Central memory CD8-positive, alpha-beta T cell (primary cell): ENCODE results near the gene NFASC.

Experiments used
- ATAC-seq: fragments of 150-1000 bp; cut with Tn5 transposase; replicated peaks from 2 replicates; pipeline ENCODE4 v1.10.0; 2022; ENCODE audit warnings: mild to moderate bottlenecking, moderate FRiP score, moderate number of reproducible peaks; ENCODE audit not compliant: poor library complexity, severe bottlenecking; ENCODE audit errors: extremely low read depth
- DNase-seq, 2 donors: peaks; one replicate each; pipeline ENCODE4 v3.0.0; 2021; ENCODE audit warnings: low spot score in 2 of 2
- H3K27ac Mint-ChIP-seq: one replicate; pipeline ENCODE4 v1.8.0; 2022; ENCODE audit warnings: low read depth, mild to moderate bottlenecking, moderate library complexity, mixed read lengths
- H3K27me3 Mint-ChIP-seq: one replicate; pipeline ENCODE4 v1.8.0; 2022; ENCODE audit warnings: mixed read lengths
- H3K36me3 Mint-ChIP-seq: one replicate; pipeline ENCODE4 v1.8.0; 2022; ENCODE audit warnings: mild to moderate bottlenecking, moderate library complexity, mixed read lengths; ENCODE audit not compliant: insufficient read depth
- H3K4me1 Mint-ChIP-seq: one replicate; pipeline ENCODE4 v1.8.0; 2022; ENCODE audit warnings: mixed read lengths
- H3K4me3 Mint-ChIP-seq: one replicate; pipeline ENCODE4 v1.8.0; 2022; ENCODE audit warnings: mild to moderate bottlenecking, moderate library complexity, mixed read lengths
- H3K9me3 Mint-ChIP-seq: one replicate; pipeline ENCODE4 v1.8.0; 2022; ENCODE audit warnings: mixed read lengths

NFASC gene

GRCh38 chr1:205064741-205065316, 194.2 kb downstream of the NFASC start:
- Mint-ChIP-seq H3K36me3 (peaks cover 1% of the 10 kb centered on the region), H3K4me1 (peaks cover 6% of the 10 kb centered on the region), H3K4me3 (no peak overlapping the region), H3K9me3 (no peaks in the 10 kb centered on the region), H3K27ac (no peak overlapping the region), H3K27me3 (peaks cover 11% of the 10 kb centered on the region)
- no peak for DNase-seq
- no peak for ATAC-seq

- DNase-seq (no peak), ATAC-seq (no peak)
- Mint-ChIP-seq H3K9me3 (no peaks in the 10 kb centered on the region), H3K27me3 (peaks cover 11% of the 10 kb centered on the region), H3K27ac (no peak overlapping the region), H3K4me3 (no peak overlapping the region), H3K36me3 (peaks cover under 1% of the 10 kb centered on the region), H3K4me1 (peaks cover 6% of the 10 kb centered on the region)
These were observed 195.0 kb downstream of the NFASC start for GRCh38 chr1:205065666-205066065.

- DNase-seq: no peak
- Mint-ChIP-seq H3K4me3 (no peak overlapping the region), H3K9me3 (no peaks in the 10 kb centered on the region), H3K27ac (no peak overlapping the region), H3K36me3 (no peaks in the 10 kb centered on the region), H3K27me3 (peaks cover 11% of the 10 kb centered on the region), H3K4me1 (peaks cover 6% of the 10 kb centered on the region)
- no peak for ATAC-seq
These were observed 195.6 kb downstream of the NFASC start for GRCh38 chr1:205066141-205066818.

GRCh38 chr1:205067031-205067430, 196.4 kb downstream of the NFASC start:
- no peaks in the 10 kb centered on the region for H3K4me1 Mint-ChIP-seq
- H3K27ac Mint-ChIP-seq: no peak overlapping the region
- H3K27me3 Mint-ChIP-seq: peaks cover 11% of the 10 kb centered on the region
- no peaks in the 10 kb centered on the region for H3K36me3 Mint-ChIP-seq
- no peaks in the 10 kb centered on the region for H3K9me3 Mint-ChIP-seq
- no peak for ATAC-seq
- H3K4me3 Mint-ChIP-seq: no peak overlapping the region
- DNase-seq: no peak

GRCh38 chr1:205068001-205068400, 197.3 kb downstream of the NFASC start:
- DNase-seq: no peak
- Mint-ChIP-seq H3K27me3 (peaks cover 11% of the 10 kb centered on the region), H3K27ac (no peak overlapping the region), H3K4me3 (no peak overlapping the region), H3K9me3 (no peaks in the 10 kb centered on the region), H3K36me3 (no peaks in the 10 kb centered on the region), H3K4me1 (no peaks in the 10 kb centered on the region)
- ATAC-seq: no peak

GRCh38 chr1:205068457-205069040, 197.9 kb downstream of the NFASC start:
- ATAC-seq: no peak
- Mint-ChIP-seq H3K9me3 (no peaks in the 10 kb centered on the region), H3K4me1 (no peaks in the 10 kb centered on the region)

GRCh38 chr1:205069371-205070125, 198.9 kb downstream of the NFASC start:
- Mint-ChIP-seq H3K36me3 (no peaks in the 10 kb centered on the region), H3K9me3 (no peaks in the 10 kb centered on the region), H3K4me1 (no peaks in the 10 kb centered on the region), H3K27me3 (peaks cover 9% of the 10 kb centered on the region), H3K27ac (no peak overlapping the region), H3K4me3 (no peak overlapping the region)
- DNase-seq: no peak
- ATAC-seq: no peak

More at GRCh38 chr1:205068457-205069040, 197.9 kb downstream of the NFASC start:
- Mint-ChIP-seq H3K4me3 (no peak overlapping the region), H3K27me3 (peaks cover 11% of the 10 kb centered on the region), H3K27ac (no peak overlapping the region), H3K36me3 (no peaks in the 10 kb centered on the region)
- no peak for DNase-seq

- DNase-seq (no peak), ATAC-seq (no peak)
- H3K36me3 Mint-ChIP-seq: no peaks in the 10 kb centered on the region
- H3K4me1 Mint-ChIP-seq: no peaks in the 10 kb centered on the region
- H3K27me3 Mint-ChIP-seq: no peaks in the 10 kb centered on the region
- H3K27ac Mint-ChIP-seq: no peak overlapping the region
- H3K9me3 Mint-ChIP-seq: no peaks in the 10 kb centered on the region
- no peak overlapping the region for H3K4me3 Mint-ChIP-seq
These were observed 200.4 kb downstream of the NFASC start for GRCh38 chr1:205071028-205071409.

- ATAC-seq (no peak), DNase-seq (no peak)
- no peaks in the 10 kb centered on the region for H3K4me1 Mint-ChIP-seq
- no peak overlapping the region for H3K4me3 Mint-ChIP-seq
- H3K36me3 Mint-ChIP-seq: no peaks in the 10 kb centered on the region
- no peaks in the 10 kb centered on the region for H3K9me3 Mint-ChIP-seq
- H3K27ac Mint-ChIP-seq: no peak overlapping the region
- no peaks in the 10 kb centered on the region for H3K27me3 Mint-ChIP-seq
These were observed 201.1 kb downstream of the NFASC start for GRCh38 chr1:205071801-205072200.

- Mint-ChIP-seq H3K27ac (no peak overlapping the region), H3K36me3 (no peaks in the 10 kb centered on the region), H3K9me3 (no peaks in the 10 kb centered on the region), H3K4me1 (no peaks in the 10 kb centered on the region), H3K27me3 (no peaks in the 10 kb centered on the region), H3K4me3 (no peak overlapping the region)
- no peak for ATAC-seq
- no peak for DNase-seq
These were observed 201.6 kb downstream of the NFASC start for GRCh38 chr1:205072286-205072685.
